Measurements from ENCODE around the gene POC1B. TPM values are rescaled to one million over a fixed set of nuclear protein-coding genes. Genes with fewer than 3 reads are reported as not detected.

The POC1B gene
- total and polyA plus RNA-seq, 4 donors, result 5.0 to 28.2 (median 7.6) TPM

DNA sequence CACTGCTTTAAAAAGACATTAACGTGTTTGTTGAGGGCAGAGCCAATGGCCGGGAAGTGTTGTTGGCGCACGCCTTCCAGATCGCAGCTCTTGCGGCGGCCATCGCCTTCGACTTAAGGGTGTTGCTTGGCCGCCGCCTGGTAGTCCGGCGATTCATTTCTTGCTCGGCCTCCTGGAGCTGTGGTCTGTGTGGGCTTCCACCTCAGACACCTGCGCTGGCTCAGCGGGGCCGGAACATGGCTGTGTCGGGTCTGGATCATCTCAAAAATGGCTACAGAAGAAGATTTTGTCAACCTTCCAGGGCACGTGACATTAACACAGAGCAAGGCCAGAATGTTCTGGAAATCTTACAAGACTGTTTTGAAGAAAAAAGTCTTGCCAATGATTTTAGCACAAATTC lies 26.0 kb downstream of the POC1B start (continued):
- no peak for TF ChIP-seq GABPA (IDR thresholded peaks at IDR 0.05 in 1 of 2, conservative IDR thresholded peaks at IDR 0.05 in 1 of 2)
- TF ChIP-seq TAF1 (conservative IDR thresholded peaks at IDR 0.05), result no peak

GRCh38 chr12:89497467-89497866 lies 28.4 kb downstream of the POC1B start:
- Histone ChIP-seq H3K9me3 (ENCODE audit: control insufficient read depth in 4 of 4, low read length in 3 of 4) (no peaks in the 10 kb centered on the region), H3K27me3 (ENCODE audit: control insufficient read depth in 4 of 4, insufficient read depth in 4 of 4, low read length in 3 of 4) (no peaks in the 10 kb centered on the region), H3K36me3 (ENCODE audit: control insufficient read depth in 4 of 4, insufficient read depth in 3 of 4, low read depth in 1 of 4, low read length in 3 of 4) (peaks cover 0 to 6% (median 1%) of the 10 kb centered on the region in 4 donors), H3K4me3 (ENCODE audit: low read depth in 1 of 3, low read length in 3 of 3) (no peak overlapping the region), H3K27ac (ENCODE audit: low read depth in 1 of 2, low read length in 2 of 2) (no peak overlapping the region), H3K9ac (ENCODE audit: low read depth in 1 of 2, low read length in 2 of 2) (no peak overlapping the region), H3K4me1 (ENCODE audit: control insufficient read depth in 4 of 4, insufficient read depth in 4 of 4, low read length in 3 of 4) (peaks cover 0 to 12% (median 2%) of the 10 kb centered on the region in 4 donors)
- no peak for TF ChIP-seq GABPA (IDR thresholded peaks at IDR 0.05 in 1 of 2, conservative IDR thresholded peaks at IDR 0.05 in 1 of 2)
- no peak for TF ChIP-seq CTCF (IDR thresholded peaks at IDR 0.05; ENCODE audit: low read depth, low read length, missing input control)
- TF ChIP-seq RAD21 (IDR thresholded peaks at IDR 0.05), result no peak
- TF ChIP-seq HNF4A (conservative IDR thresholded peaks at IDR 0.05), result no peak
- TF ChIP-seq HNF4G (IDR thresholded peaks at IDR 0.05), result no peak
- TF ChIP-seq TAF1 (conservative IDR thresholded peaks at IDR 0.05), result no peak
- TF ChIP-seq ATF3 (IDR thresholded peaks at IDR 0.05), result no peak
- TF ChIP-seq, protein P1, sequence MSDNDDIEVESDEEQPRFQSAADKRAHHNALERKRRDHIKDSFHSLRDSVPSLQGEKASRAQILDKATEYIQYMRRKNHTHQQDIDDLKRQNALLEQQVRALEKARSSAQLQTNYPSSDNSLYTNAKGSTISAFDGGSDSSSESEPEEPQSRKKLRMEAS (IDR thresholded peaks at IDR 0.05), result no peak
- no peak for TF ChIP-seq SP1 (IDR thresholded peaks at IDR 0.05)
- TF ChIP-seq NR2F2 (IDR thresholded peaks at IDR 0.05), result no peak
- TF ChIP-seq EGR1 (IDR thresholded peaks at IDR 0.05; ENCODE audit: low read depth in 2 of 2), result no peak
- TF ChIP-seq RXRA (IDR thresholded peaks at IDR 0.05), result no peak
- TF ChIP-seq YY1 (IDR thresholded peaks at IDR 0.05), result no peak
- no peak for TF ChIP-seq JUND (IDR thresholded peaks at IDR 0.05)
- TF ChIP-seq, protein P2, sequence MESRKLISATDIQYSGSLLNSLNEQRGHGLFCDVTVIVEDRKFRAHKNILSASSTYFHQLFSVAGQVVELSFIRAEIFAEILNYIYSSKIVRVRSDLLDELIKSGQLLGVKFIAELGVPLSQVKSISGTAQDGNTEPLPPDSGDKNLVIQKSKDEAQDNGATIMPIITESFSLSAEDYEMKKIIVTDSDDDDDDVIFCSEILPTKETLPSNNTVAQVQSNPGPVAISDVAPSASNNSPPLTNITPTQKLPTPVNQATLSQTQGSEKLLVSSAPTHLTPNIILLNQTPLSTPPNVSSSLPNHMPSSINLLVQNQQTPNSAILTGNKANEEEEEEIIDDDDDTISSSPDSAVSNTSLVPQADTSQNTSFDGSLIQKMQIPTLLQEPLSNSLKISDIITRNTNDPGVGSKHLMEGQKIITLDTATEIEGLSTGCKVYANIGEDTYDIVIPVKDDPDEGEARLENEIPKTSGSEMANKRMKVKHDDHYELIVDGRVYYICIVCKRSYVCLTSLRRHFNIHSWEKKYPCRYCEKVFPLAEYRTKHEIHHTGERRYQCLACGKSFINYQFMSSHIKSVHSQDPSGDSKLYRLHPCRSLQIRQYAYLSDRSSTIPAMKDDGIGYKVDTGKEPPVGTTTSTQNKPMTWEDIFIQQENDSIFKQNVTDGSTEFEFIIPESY (IDR thresholded peaks at IDR 0.05), result no peak
- WGBS, result 70% methylated on average over 4 of the region's 4 CpGs
- no peak for DNase-seq (ENCODE audit: low spot score)

- no peaks in the 10 kb centered on the region for H3K9me3 ChIP-seq (ENCODE audit: control insufficient read depth in 4 of 4, low read length in 3 of 4)
- peaks cover 0 to 6% (median 1%) of the 10 kb centered on the region in 4 donors for H3K36me3 ChIP-seq (ENCODE audit: control insufficient read depth in 4 of 4, insufficient read depth in 3 of 4, low read depth in 1 of 4, low read length in 3 of 4)
- no peak overlapping the region for H3K9ac ChIP-seq (ENCODE audit: low read depth in 1 of 2, low read length in 2 of 2)
- DNase-seq (ENCODE audit: low spot score), result no peak
- H3K27ac ChIP-seq (ENCODE audit: low read depth in 1 of 2, low read length in 2 of 2), result no peak overlapping the region
- H3K27me3 ChIP-seq (ENCODE audit: control insufficient read depth in 4 of 4, insufficient read depth in 4 of 4, low read length in 3 of 4), result no peaks in the 10 kb centered on the region
- no peak overlapping the region for H3K4me3 ChIP-seq (ENCODE audit: low read depth in 1 of 3, low read length in 3 of 3)
- 78% methylated on average over 4 of the region's 4 CpGs for WGBS
- H3K4me1 ChIP-seq (ENCODE audit: control insufficient read depth in 4 of 4, insufficient read depth in 4 of 4, low read length in 3 of 4), result peaks cover 0 to 12% (median 2%) of the 10 kb centered on the region in 4 donors
- TF ChIP-seq REST (IDR thresholded peaks at IDR 0.05) (no peak), JUND (IDR thresholded peaks at IDR 0.05) (no peak), HNF4G (IDR thresholded peaks at IDR 0.05) (no peak), HNF4A (conservative IDR thresholded peaks at IDR 0.05) (no peak), GABPA (IDR thresholded peaks at IDR 0.05 in 1 of 2, conservative IDR thresholded peaks at IDR 0.05 in 1 of 2) (no peak), SP1 (IDR thresholded peaks at IDR 0.05) (no peak), NR2F2 (IDR thresholded peaks at IDR 0.05) (no peak), CTCF (IDR thresholded peaks at IDR 0.05; ENCODE audit: low read depth, low read length, missing input control) (no peak), ATF3 (IDR thresholded peaks at IDR 0.05) (no peak), FOXA2 (IDR thresholded peaks at IDR 0.05) (no peak), RAD21 (IDR thresholded peaks at IDR 0.05) (no peak), FOXA1 (IDR thresholded peaks at IDR 0.05) (no peak), RXRA (IDR thresholded peaks at IDR 0.05) (no peak)
Measured at GRCh38 chr12:89497005-89497404, 28.8 kb downstream of the POC1B start.
